Transverse colon (tissue), 4 donors: ENCODE results near the gene RIMBP2. TPM values are rescaled to one million over a fixed set of nuclear protein-coding genes. Genes with fewer than 3 reads are reported as not detected.

Experiments used
- DNase-seq: peaks from one replicate; pipeline ENCODE4 v3.0.0-alpha.2; 2019
- H3K27ac ChIP-seq, 4 donors: fragments of 200-600 bp; sonication (generic); 2 replicates each; pipeline ENCODE4 v1.5.1; 2016 to 2018; ENCODE audit warnings: inconsistent platforms in 4 of 4
- H3K27me3 ChIP-seq: fragments of 200-600 bp; sonication (generic); 2 replicates; pipeline ENCODE4 v1.5.1; 2017; ENCODE audit warnings: inconsistent platforms
- H3K36me3 ChIP-seq, 4 donors: fragments of 200-600 bp; sonication (generic); 2 replicates each; pipeline ENCODE4 v1.5.1; 2017 to 2019; ENCODE audit warnings: inconsistent platforms in 4 of 4
- H3K4me1 ChIP-seq, 4 donors: fragments of 200-600 bp; sonication (generic); 2 replicates each; pipeline ENCODE4 v1.5.1; 2017 to 2020; ENCODE audit warnings: inconsistent platforms in 4 of 4
- H3K4me3 ChIP-seq, 4 donors: fragments of 200-600 bp; sonication (generic); 1 replicate in 1 of 4; 2 replicates in 3 of 4; pipeline versions ENCODE4 v1.5.1 to v1.6.1; 2017 to 2019; ENCODE audit warnings: inconsistent platforms in 4 of 4
- H3K9me3 ChIP-seq, 2 donors: fragments of 200-600 bp; sonication (generic); 2 replicates each; pipeline ENCODE4 v1.5.1; 2017 to 2019; ENCODE audit warnings: inconsistent platforms in 2 of 2
- EP300 ChIP-seq: sonication (generic); formaldehyde crosslinking; IDR thresholded peaks from one replicate; pipeline ENCODE4 v1.6.1; 2017; ENCODE audit warnings: antibody characterized with exemption, low read depth
- POLR2A ChIP-seq: fragments of 450-650 bp; IDR thresholded peaks from one replicate; pipeline ENCODE4 v1.6.1; 2016; ENCODE audit warnings: antibody characterized with exemption, mild to moderate bottlenecking, moderate library complexity
- POLR2AphosphoS5 ChIP-seq, 3 donors: sonication (generic); formaldehyde crosslinking; IDR thresholded peaks; one replicate each; pipeline ENCODE4 v1.6.1; 2016; ENCODE audit warnings: antibody characterized with exemption in 3 of 3
- WGBS, 2 donors: methylation state at CpG; one replicate each; pipeline ENCODE4 v1.1.5; 2018; ENCODE audit warnings: low coverage in 1 of 2; 5-methylcytosine and 5-hydroxymethylcytosine counted together
- in situ Hi-C, 4 donors: fragments of 200-750 bp; cut with MboI; loops; one replicate each; pipeline versions ENCODE4 v1.15.0 to v1.15.1; 2017; ENCODE audit warnings: low sequenced_read_pairs in 3 of 4, low pct_ligation_motif_present in 1 of 4, low pct_unique_long_range_greater_than_20kb in 1 of 4
- intact Hi-C: fragments of 100-400 bp; cut with DNase I; formaldehyde crosslinking; loops from one replicate; pipeline ENCODE4 v1.15.1; 2023; ENCODE audit warnings: low total_unique reads
- total RNA-seq, 4 donors: library from RNA; depleted of rRNA; stranded (reverse); fragments of >200 nt; gene quantifications; one replicate each; pipeline ENCODE4 v1.1.0, GENCODE V29; 2016
- TF ChIP-seq, protein P1 (sequence below), 5 experiments: fragments of 200-600 bp in 3 of 5; fragments of 450-650 bp in 2 of 5; sonication (generic) in 3 of 5; IDR thresholded peaks; 1 replicate in 2 of 5; 2 replicates in 3 of 5; pipeline ENCODE4 v1.5.1; 2016 to 2017; ENCODE audit warnings: antibody characterized with exemption in 5 of 5, inconsistent platforms in 3 of 5, mild to moderate bottlenecking in 2 of 5, moderate library complexity in 1 of 5

RIMBP2 gene
- total RNA-seq, 4 donors from 2014 or later = 2.9 to 17.3 (median 4.3) TPM

DNA sequence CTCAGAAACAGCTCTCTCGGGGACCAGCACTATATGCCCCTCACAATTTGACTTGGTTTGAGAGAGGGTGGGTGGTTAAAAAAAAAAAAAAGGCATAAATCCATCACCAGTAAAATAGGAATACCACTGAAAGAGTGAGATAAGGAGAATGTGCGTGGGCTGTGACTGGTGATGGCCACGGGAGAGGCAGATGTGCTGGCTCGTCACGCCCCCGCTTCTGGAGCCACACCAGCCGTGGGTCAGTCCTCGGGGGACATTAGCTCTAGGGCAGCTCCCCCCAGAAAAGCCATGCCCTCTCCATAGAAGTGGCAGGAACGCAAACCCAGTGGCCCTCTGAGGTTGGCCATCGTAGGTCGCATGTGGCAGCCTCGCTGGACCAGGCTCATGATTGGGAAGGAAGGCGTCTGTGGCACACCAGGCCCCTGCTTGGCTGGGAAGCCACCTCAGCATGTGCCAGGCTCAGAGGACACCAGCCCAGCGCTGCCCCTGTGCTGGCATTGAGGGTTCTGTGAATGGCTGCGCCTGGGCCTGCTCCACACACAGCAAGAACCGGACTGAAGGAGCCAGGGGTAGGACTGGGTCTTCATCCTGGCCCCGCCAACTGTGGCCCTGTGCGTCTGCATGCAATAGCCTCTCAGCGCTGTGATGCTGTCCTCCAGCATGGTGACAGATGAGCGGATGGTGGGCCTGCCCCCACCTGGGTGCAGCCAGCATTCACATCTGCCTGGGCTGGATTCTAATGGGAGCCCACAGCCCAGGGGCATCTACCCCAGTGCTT lies 267.9 kb downstream of the RIMBP2 start:
- TF ChIP-seq POLR2A (no peak), POLR2AphosphoS5 (IDR thresholded peaks at IDR 0.05) (no peak), EP300 (no peak)
- TF ChIP-seq, protein P1, sequence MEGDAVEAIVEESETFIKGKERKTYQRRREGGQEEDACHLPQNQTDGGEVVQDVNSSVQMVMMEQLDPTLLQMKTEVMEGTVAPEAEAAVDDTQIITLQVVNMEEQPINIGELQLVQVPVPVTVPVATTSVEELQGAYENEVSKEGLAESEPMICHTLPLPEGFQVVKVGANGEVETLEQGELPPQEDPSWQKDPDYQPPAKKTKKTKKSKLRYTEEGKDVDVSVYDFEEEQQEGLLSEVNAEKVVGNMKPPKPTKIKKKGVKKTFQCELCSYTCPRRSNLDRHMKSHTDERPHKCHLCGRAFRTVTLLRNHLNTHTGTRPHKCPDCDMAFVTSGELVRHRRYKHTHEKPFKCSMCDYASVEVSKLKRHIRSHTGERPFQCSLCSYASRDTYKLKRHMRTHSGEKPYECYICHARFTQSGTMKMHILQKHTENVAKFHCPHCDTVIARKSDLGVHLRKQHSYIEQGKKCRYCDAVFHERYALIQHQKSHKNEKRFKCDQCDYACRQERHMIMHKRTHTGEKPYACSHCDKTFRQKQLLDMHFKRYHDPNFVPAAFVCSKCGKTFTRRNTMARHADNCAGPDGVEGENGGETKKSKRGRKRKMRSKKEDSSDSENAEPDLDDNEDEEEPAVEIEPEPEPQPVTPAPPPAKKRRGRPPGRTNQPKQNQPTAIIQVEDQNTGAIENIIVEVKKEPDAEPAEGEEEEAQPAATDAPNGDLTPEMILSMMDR (IDR thresholded peaks at IDR 0.05) = no peak
- Histone ChIP-seq H3K4me3 (no peak overlapping the region), H3K27me3 (no peaks in the 10 kb centered on the region), H3K27ac (no peak overlapping the region), H3K9me3 (no peaks in the 10 kb centered on the region), H3K36me3 (no peaks in the 10 kb centered on the region), H3K4me1 (no peaks in the 10 kb centered on the region)
- DNase-seq = no peak
- WGBS, 2 donors = 66 to 90% methylated on average over 2 to 20 of the region's 20 CpGs
- intact Hi-C loops = no loop called here
- in situ Hi-C loops = no loop called here

DNA sequence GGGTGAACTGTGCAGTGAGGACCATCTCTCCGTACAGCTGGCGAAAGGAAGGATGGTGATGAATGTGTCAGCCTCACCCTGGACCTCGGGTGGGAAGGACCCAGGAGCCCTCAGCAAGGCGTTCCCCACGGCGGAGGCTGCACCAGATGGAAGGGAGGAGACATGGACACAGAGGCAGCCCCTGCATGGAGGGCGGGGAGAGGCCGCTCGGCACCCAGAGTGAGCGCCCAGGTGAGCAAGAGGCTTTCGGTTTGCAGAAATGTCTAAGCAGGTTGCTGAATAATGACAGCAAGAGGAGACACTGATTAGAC lies 268.5 kb downstream of the RIMBP2 start:
- H3K27ac ChIP-seq = no peak overlapping the region
- TF ChIP-seq EP300 = no peak
- no peak for TF ChIP-seq POLR2A
- TF ChIP-seq, protein P1 (IDR thresholded peaks at IDR 0.05) = no peak
- TF ChIP-seq POLR2AphosphoS5 (IDR thresholded peaks at IDR 0.05) = no peak
- no peaks in the 10 kb centered on the region for H3K27me3 ChIP-seq
- H3K4me1 ChIP-seq = no peaks in the 10 kb centered on the region
- no peaks in the 10 kb centered on the region for H3K36me3 ChIP-seq
- H3K9me3 ChIP-seq = no peaks in the 10 kb centered on the region
- DNase-seq = no peak
- intact Hi-C loops (no loop called here), in situ Hi-C loops (no loop called here)
- 90% methylated on average over 11 of the region's 11 CpGs; no CpG with 5 or more reads in 1 of the 2 donors for WGBS, 2 donors
- no peak overlapping the region for H3K4me3 ChIP-seq

DNA sequence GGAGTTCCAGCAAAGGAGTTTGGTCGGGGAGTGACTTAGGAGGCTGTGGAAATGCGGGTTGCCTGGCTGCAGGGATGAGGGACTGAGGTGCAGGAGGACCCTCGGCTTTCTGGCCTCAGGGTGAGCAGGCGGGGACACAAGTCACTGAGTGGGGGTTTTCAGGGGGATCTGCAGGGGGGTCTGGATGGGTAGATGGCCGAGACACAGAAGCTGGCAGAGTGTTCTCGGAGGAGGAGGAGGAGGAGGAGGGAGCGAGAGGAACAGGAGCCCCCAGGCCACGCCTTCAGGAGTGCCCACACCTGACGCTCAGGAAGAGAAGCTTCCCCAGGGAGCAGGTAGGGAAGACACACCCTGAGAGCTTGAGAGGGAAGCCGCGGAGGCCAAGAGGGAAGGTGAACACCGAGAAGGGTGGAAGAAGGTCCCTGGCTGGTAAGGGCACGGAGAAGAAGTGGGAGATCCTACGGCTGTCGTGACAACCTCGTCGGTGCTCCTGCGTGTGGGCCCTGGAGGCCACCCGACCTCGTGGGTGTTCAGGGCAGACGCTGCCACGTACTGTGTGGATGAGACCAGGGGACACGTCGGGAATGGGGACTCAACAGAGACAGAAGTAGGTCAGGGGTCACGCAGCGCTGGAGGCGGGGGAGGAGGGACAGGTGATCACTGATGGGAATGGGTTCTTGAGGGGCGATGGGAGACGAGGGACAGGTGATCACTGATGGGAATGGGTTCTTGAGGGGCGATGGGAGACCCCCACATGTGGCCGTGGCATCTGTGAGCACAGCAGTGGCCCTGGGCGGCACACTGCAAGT lies 269.0 kb downstream of the RIMBP2 start:
- 76 to 85% methylated on average over 9 to 32 of the region's 32 CpGs for WGBS, 2 donors
- Histone ChIP-seq H3K4me1 (no peaks in the 10 kb centered on the region), H3K9me3 (no peaks in the 10 kb centered on the region), H3K27ac (no peak overlapping the region), H3K36me3 (no peaks in the 10 kb centered on the region), H3K27me3 (no peaks in the 10 kb centered on the region), H3K4me3 (no peak overlapping the region)
- TF ChIP-seq, protein P1 (IDR thresholded peaks at IDR 0.05) = no peak
- TF ChIP-seq POLR2AphosphoS5 (IDR thresholded peaks at IDR 0.05) = no peak
- TF ChIP-seq EP300 = no peak
- TF ChIP-seq POLR2A = no peak
- DNase-seq = no peak
- intact Hi-C loops = no loop called here
- in situ Hi-C loops = no loop called here

DNA sequence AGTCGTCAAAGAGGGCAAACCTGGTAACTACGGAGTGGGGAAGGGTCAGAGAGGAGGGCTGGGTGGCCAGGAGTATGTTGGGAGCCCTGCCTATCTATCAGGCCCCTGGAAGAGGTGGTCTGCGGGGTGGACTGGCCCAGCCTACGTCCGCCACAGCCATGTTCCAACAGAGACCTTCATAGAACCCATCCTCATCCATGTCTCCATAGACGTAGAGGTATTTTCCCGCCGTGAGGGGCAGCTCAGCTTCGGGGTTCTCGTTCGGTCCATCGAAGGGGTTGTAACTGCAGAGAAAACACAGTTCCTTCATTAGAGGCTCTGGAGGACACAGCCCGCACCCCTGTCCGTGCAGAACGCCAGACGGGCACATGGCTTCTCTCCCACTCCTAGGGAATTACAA lies 271.1 kb downstream of the RIMBP2 start:
- Histone ChIP-seq H3K27me3 (no peaks in the 10 kb centered on the region), H3K36me3 (no peaks in the 10 kb centered on the region), H3K9me3 (no peaks in the 10 kb centered on the region), H3K4me1 (no peaks in the 10 kb centered on the region), H3K4me3 (no peak overlapping the region), H3K27ac (no peak overlapping the region)
- no peak for TF ChIP-seq POLR2AphosphoS5 (IDR thresholded peaks at IDR 0.05)
- no peak for TF ChIP-seq POLR2A
- TF ChIP-seq EP300 = no peak
- TF ChIP-seq, protein P1 (IDR thresholded peaks at IDR 0.05) = no peak
- DNase-seq = no peak
- WGBS, 2 donors = 88% methylated on average over 16 of the region's 16 CpGs; no CpG with 5 or more reads in 1 of the 2 donors
- in situ Hi-C loops = no loop called here
- intact Hi-C loops = no loop called here
